Measurements from ENCODE around the gene SUDS3. TPM values are rescaled to one million over a fixed set of nuclear protein-coding genes. Genes with fewer than 3 reads are reported as not detected.

Gene SUDS3
- total RNA-seq, 1 experiment from 2014 or later = 62.8 TPM

DNA sequence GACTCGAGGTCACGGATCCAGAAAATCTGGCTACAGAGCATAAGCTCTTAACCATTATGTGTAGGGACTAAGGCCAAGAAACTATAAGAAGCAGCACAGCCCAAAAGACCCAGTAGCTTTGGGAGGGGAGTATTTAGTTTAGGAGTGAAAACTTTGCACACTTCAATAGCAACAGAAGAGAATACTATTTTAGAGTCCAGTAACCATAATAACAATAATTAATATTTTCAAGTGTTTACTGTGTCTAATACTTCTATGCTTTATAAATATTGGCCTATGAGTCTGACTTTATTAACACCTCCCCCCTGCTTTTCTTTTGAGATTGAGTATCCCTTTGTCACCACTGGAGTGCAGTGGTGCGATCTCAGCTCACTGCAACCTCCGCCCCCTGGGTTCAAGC is 82.8 kb downstream of the SUDS3 start:
- H3K36me3 ChIP-seq (ENCODE audit: low read depth, low read length) = no peaks in the 10 kb centered on the region
- H2AFZ ChIP-seq (ENCODE audit: low read length) = no peak overlapping the region
- no peak overlapping the region for H3K27ac ChIP-seq (ENCODE audit: low read length)
- TF ChIP-seq EZH2phosphoT487 (IDR thresholded peaks at IDR 0.05; ENCODE audit: borderline replicate concordance, low read length) (no peak), EZH2 (IDR thresholded peaks at IDR 0.05; ENCODE audit: low read length, unreplicated experiment) (no peak), CTCF (conservative IDR thresholded peaks at IDR 0.05; ENCODE audit: low read depth, low read length) (no peak)
- H4K20me1 ChIP-seq (ENCODE audit: low read length) = no peaks in the 10 kb centered on the region
- no peak overlapping the region for H3K4me2 ChIP-seq (ENCODE audit: low read length)
- H3F3A ChIP-seq (ENCODE audit: low read length, unreplicated experiment) = no peaks in the 10 kb centered on the region
- no peaks in the 10 kb centered on the region for H3K9me3 ChIP-seq (ENCODE audit: low read length)
- H3K27me3 ChIP-seq (ENCODE audit: low read length) = peaks cover 13% of the 10 kb centered on the region
- CTCF ChIA-PET = no interaction called here
- H3K79me2 ChIP-seq (ENCODE audit: low read length) = no peaks in the 10 kb centered on the region
- H3K4me3 ChIP-seq (ENCODE audit: low read length) = no peak overlapping the region
- H3K4me1 ChIP-seq (ENCODE audit: insufficient read depth, low read length) = no peaks in the 10 kb centered on the region
- no peak overlapping the region for H3K9ac ChIP-seq (ENCODE audit: low read length)
- no TSS peak for BruUV-seq (replicated peaks)
- DNase-seq (no peak), ATAC-seq (no peak)
- no peaks in the 10 kb centered on the region for H3K9me2 ChIP-seq (replicated peaks; ENCODE audit: low read length)
- POLR2A ChIA-PET (ENCODE audit: unreplicated experiment) = no interaction called here
- intact Hi-C loops (cut with micrococcal nuclease) = no loop called here

GRCh38 chr12:118463677-118464076 is 87.3 kb downstream of the SUDS3 start:
- Histone ChIP-seq H4K20me1 (ENCODE audit: low read length) (no peaks in the 10 kb centered on the region), H3K79me2 (ENCODE audit: low read length) (no peaks in the 10 kb centered on the region), H3K9me3 (ENCODE audit: low read length) (no peaks in the 10 kb centered on the region), H3K4me1 (ENCODE audit: insufficient read depth, low read length) (no peaks in the 10 kb centered on the region), H2AFZ (ENCODE audit: low read length) (no peak overlapping the region), H3F3A (ENCODE audit: low read length, unreplicated experiment) (no peaks in the 10 kb centered on the region), H3K27me3 (ENCODE audit: low read length) (peaks cover 14% of the 10 kb centered on the region; the same call in 1 of the 2 replicates), H3K27ac (ENCODE audit: low read length) (no peak overlapping the region), H3K9me2 (replicated peaks; ENCODE audit: low read length) (no peaks in the 10 kb centered on the region), H3K9ac (ENCODE audit: low read length) (no peak overlapping the region), H3K36me3 (ENCODE audit: low read depth, low read length) (no peaks in the 10 kb centered on the region), H3K4me3 (ENCODE audit: low read length) (no peak overlapping the region), H3K4me2 (ENCODE audit: low read length) (no peak overlapping the region)
- no peak for TF ChIP-seq EZH2 (IDR thresholded peaks at IDR 0.05; ENCODE audit: low read length, unreplicated experiment)
- no peak for TF ChIP-seq CTCF (conservative IDR thresholded peaks at IDR 0.05; ENCODE audit: low read depth, low read length)
- no peak for TF ChIP-seq EZH2phosphoT487 (IDR thresholded peaks at IDR 0.05; ENCODE audit: borderline replicate concordance, low read length)
- CTCF ChIA-PET = no interaction called here
- DNase-seq (no peak), ATAC-seq (no peak)
- intact Hi-C loops (cut with micrococcal nuclease) = no loop called here
- no TSS peak for BruUV-seq (replicated peaks)
- POLR2A ChIA-PET (ENCODE audit: unreplicated experiment) = no interaction called here

DNA sequence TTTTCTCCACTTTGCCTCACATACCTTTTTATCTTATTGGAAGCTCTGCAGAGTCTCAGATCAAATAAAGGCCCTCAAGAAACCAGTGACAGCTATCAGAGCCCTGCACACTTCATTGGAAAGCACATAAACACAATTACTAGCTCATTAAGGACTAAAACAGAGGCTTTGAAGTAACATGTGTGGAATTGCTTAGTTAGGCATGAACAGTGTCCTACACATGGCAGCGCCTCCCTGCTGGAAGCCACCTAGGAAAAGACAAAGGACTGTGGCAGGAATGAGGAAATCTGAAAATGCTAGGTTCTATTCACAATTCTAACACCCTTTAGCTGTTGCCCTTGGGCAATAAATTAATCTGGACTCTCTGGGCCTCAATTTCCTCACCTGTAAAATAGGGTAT is 89.4 kb downstream of the SUDS3 start:
- Histone ChIP-seq H3K27me3 (ENCODE audit: low read length) (peaks cover 31% of the 10 kb centered on the region), H3F3A (ENCODE audit: low read length, unreplicated experiment) (no peaks in the 10 kb centered on the region), H3K9ac (ENCODE audit: low read length) (no peak overlapping the region), H3K9me2 (replicated peaks; ENCODE audit: low read length) (no peaks in the 10 kb centered on the region), H3K4me2 (ENCODE audit: low read length) (no peak overlapping the region), H3K27ac (ENCODE audit: low read length) (no peak overlapping the region), H2AFZ (ENCODE audit: low read length) (no peak overlapping the region), H3K9me3 (ENCODE audit: low read length) (no peaks in the 10 kb centered on the region), H3K79me2 (ENCODE audit: low read length) (no peaks in the 10 kb centered on the region), H3K4me3 (ENCODE audit: low read length) (no peak overlapping the region), H4K20me1 (ENCODE audit: low read length) (no peaks in the 10 kb centered on the region), H3K36me3 (ENCODE audit: low read depth, low read length) (no peaks in the 10 kb centered on the region), H3K4me1 (ENCODE audit: insufficient read depth, low read length) (no peaks in the 10 kb centered on the region)
- intact Hi-C loops (cut with micrococcal nuclease) = no loop called here
- DNase-seq (no peak), ATAC-seq (no peak)
- ChIA-PET POLR2A (ENCODE audit: unreplicated experiment) (no interaction called here), CTCF (no interaction called here)
- BruUV-seq (replicated peaks) = no TSS peak
- TF ChIP-seq EZH2 (IDR thresholded peaks at IDR 0.05; ENCODE audit: low read length, unreplicated experiment) (no peak), EZH2phosphoT487 (IDR thresholded peaks at IDR 0.05; ENCODE audit: borderline replicate concordance, low read length) (no peak), CTCF (conservative IDR thresholded peaks at IDR 0.05; ENCODE audit: low read depth, low read length) (no peak)

Other genes with a start within 250 kb of the SUDS3 start
- 313 and 368 TPM in 2 replicates for gene PEBP1, start 240.4 kb upstream of the SUDS3 start, total RNA-seq (2014; rRNA removed)
- 15.9 and 27.9 TPM in 2 replicates for gene TAOK3, start 3.6 kb upstream of the SUDS3 start, total RNA-seq (2014; rRNA removed)